HCT116 (cell line): ENCODE measurements around the gene TCF15. TPM values are rescaled to one million over a fixed set of nuclear protein-coding genes. Genes with fewer than 3 reads are reported as not detected.

ENCODE experiments used
- ATAC-seq: fragments of 200-7000 bp; cut with Tn5 transposase; 2 replicates; pipeline ENCODE4 v1.9.1; 2020; ENCODE audit warnings: mild to moderate bottlenecking, moderate library complexity
- BruUV-seq: library from RNA; stranded (reverse); fragments of 400-500 nt; replicated peaks from 2 replicates; lab custom pipeline; 2021; lab: Mats Ljungman, UMichigan
- CTCF ChIA-PET: fragments of 300-600 bp; sonication (Branson Sonifier 250); formaldehyde crosslinking; loops from one replicate; lab custom pipeline; 2021; ENCODE audit warnings: antibody characterized with exemption; lab: Charles Lee
- POLR2A ChIA-PET: fragments of 300-600, 350-600 bp; sonication (Branson Sonifier 250); formaldehyde crosslinking; loops from one replicate; lab custom pipeline; 2021; ENCODE audit warnings: antibody characterized with exemption; lab: Charles Lee
- RAD21 ChIA-PET, 2 experiments: fragments of 300-600 bp; sonication (Branson Sonifier 250); formaldehyde crosslinking; loops; one replicate each; lab custom pipeline; 2023; ENCODE audit warnings: low total read pairs in 2 of 2; ENCODE audit not compliant: uncharacterized antibody in 2 of 2, unreplicated experiment in 2 of 2, low non-redundant PET in 1 of 2; lab: Charles Lee
- DNase-seq: peaks from one replicate; pipeline ENCODE4 v3.0.0-alpha.2; 2010; ENCODE audit warnings: low read depth, low spot score
- H2AFZ ChIP-seq: fragments of 200-600 bp; shearing (Covaris generic), sonication (generic); 2 replicates; pipeline ENCODE4 v1.6.1; 2017; ENCODE audit warnings: low read depth, mixed run types, mixed read lengths, antibody characterized with exemption, low read length; ENCODE audit not compliant: poor library complexity, severe bottlenecking
- H3K27ac ChIP-seq: 2 replicates; pipeline ENCODE4 v1.5.1; 2012; ENCODE audit warnings: low read depth, low read length
- H3K27me3 ChIP-seq: fragments of 200-600 bp; sonication (generic); 2 replicates; pipeline ENCODE4 v1.6.1; 2016; ENCODE audit warnings: mixed run types, low read length, mixed read lengths; ENCODE audit not compliant: insufficient read depth
- H3K36me3 ChIP-seq, 2 experiments: fragments of 200-500 bp in 1 of 2; fragments of 200-600 bp in 1 of 2; sonication (Bioruptor generic) in 1 of 2; sonication (generic) in 1 of 2; 2 replicates each; pipeline versions ENCODE4 v1.5.1 to v1.6.1; 2014 to 2016; ENCODE audit warnings: low read length in 2 of 2, inconsistent platforms in 1 of 2, mixed read lengths in 1 of 2, mixed run types in 1 of 2; ENCODE audit not compliant: insufficient read depth in 2 of 2, control insufficient read depth in 1 of 2
- H3K4me1 ChIP-seq, 2 experiments: fragments of 200-600 bp in 1 of 2; sonication (generic) in 1 of 2; 2 replicates each; pipeline versions ENCODE4 v1.5.1 to v1.6.1; 2012 to 2017; ENCODE audit warnings: low read length in 2 of 2, inconsistent platforms in 1 of 2, mild to moderate bottlenecking in 1 of 2, mixed read lengths in 1 of 2, mixed run types in 1 of 2, moderate library complexity in 1 of 2; ENCODE audit not compliant: insufficient read depth in 2 of 2, control insufficient read depth in 1 of 2
- H3K4me2 ChIP-seq: fragments of 200-600 bp; sonication (generic); 2 replicates; pipeline ENCODE4 v1.6.1; 2017; ENCODE audit warnings: mixed run types, low read length, mixed read lengths
- H3K4me3 ChIP-seq, 2 experiments: fragments of 200-600 bp in 1 of 2; sonication (generic) in 1 of 2; replicated peaks in 1 of 2; 2 replicates each; pipeline ENCODE4 v1.5.1; 2011 to 2016; ENCODE audit warnings: low read length in 2 of 2, control low read depth in 1 of 2, low read depth in 1 of 2, mild to moderate bottlenecking in 1 of 2, mixed read lengths in 1 of 2, mixed run types in 1 of 2
- H3K79me2 ChIP-seq: fragments of 200-600 bp; sonication (generic); 2 replicates; pipeline ENCODE4 v1.6.1; 2017; ENCODE audit warnings: mild to moderate bottlenecking, mixed run types, low read length, moderate library complexity, mixed read lengths; ENCODE audit not compliant: insufficient read depth
- H3K9ac ChIP-seq: fragments of 200-600 bp; sonication (generic); 2 replicates; pipeline ENCODE4 v1.6.1; 2016; ENCODE audit warnings: low read length, mixed read lengths
- H3K9me2 ChIP-seq: fragments of 200-600 bp; sonication (generic), shearing (Covaris generic); 2 replicates; pipeline ENCODE4 v1.6.1; 2017; ENCODE audit warnings: mixed run types, mild to moderate bottlenecking, moderate library complexity; ENCODE audit not compliant: insufficient read depth
- H3K9me3 ChIP-seq, 2 experiments: fragments of 200-500 bp in 1 of 2; fragments of 200-600 bp in 1 of 2; sonication (Bioruptor generic) in 1 of 2; sonication (generic) in 1 of 2; 2 replicates each; pipeline ENCODE4 v1.6.1; 2014 to 2017; ENCODE audit warnings: low read length in 2 of 2, mixed read lengths in 2 of 2, inconsistent platforms in 1 of 2, low read depth in 1 of 2, mild to moderate bottlenecking in 1 of 2, mixed run types in 1 of 2, moderate library complexity in 1 of 2; ENCODE audit not compliant: control insufficient read depth in 1 of 2, insufficient read depth in 1 of 2
- H4K20me1 ChIP-seq: fragments of 200-600 bp; sonication (generic), shearing (Covaris generic); 2 replicates; pipeline ENCODE4 v1.6.1; 2017; ENCODE audit warnings: mixed run types, mild to moderate bottlenecking, moderate library complexity; ENCODE audit not compliant: insufficient read depth
- ATF3 ChIP-seq: IDR thresholded peaks from 2 replicates; pipeline ENCODE4 v1.6.1; 2012
- CBX3 ChIP-seq: IDR thresholded peaks from 2 replicates; pipeline ENCODE4 v1.6.1; 2012; ENCODE audit warnings: low read depth
- CEBPB ChIP-seq: IDR thresholded peaks from 2 replicates; pipeline ENCODE4 v1.6.1; 2012; ENCODE audit warnings: low read depth
- EGR1 ChIP-seq: IDR thresholded peaks from 2 replicates; pipeline ENCODE4 v1.6.1; 2012; ENCODE audit warnings: low read depth
- EZH2 ChIP-seq: fragments of 200-600 bp; sonication (generic); IDR thresholded peaks from 2 replicates; pipeline ENCODE4 v1.6.1; 2017; ENCODE audit warnings: antibody characterized with exemption, mixed run types
- EZH2phosphoT487 ChIP-seq: fragments of 200-600 bp; IDR thresholded peaks from 2 replicates; pipeline ENCODE4 v1.6.1; 2018; ENCODE audit warnings: antibody characterized with exemption, borderline replicate concordance
- FOSL1 ChIP-seq: IDR thresholded peaks from 2 replicates; pipeline ENCODE4 v1.6.1; 2012; ENCODE audit warnings: low read depth
- MAX ChIP-seq: IDR thresholded peaks from 2 replicates; pipeline ENCODE4 v1.6.1; 2012
- POLR2A ChIP-seq: IDR thresholded peaks from 2 replicates; pipeline ENCODE4 v1.7.0; 2011; ENCODE audit warnings: borderline replicate concordance; ENCODE audit not compliant: insufficient read depth, insufficient read length; ENCODE audit errors: extremely low read depth
- POLR2AphosphoS5 ChIP-seq: IDR thresholded peaks from 2 replicates; pipeline ENCODE4 v1.6.1; 2011; ENCODE audit warnings: mild to moderate bottlenecking, low read depth, low read length, moderate library complexity
- SP1 ChIP-seq: IDR thresholded peaks from 2 replicates; pipeline ENCODE4 v1.6.1; 2012; ENCODE audit warnings: low read depth
- SRF ChIP-seq: IDR thresholded peaks from 2 replicates; pipeline ENCODE4 v1.6.1; 2012; ENCODE audit warnings: low read depth
- TCF7L2 ChIP-seq: IDR thresholded peaks from 2 replicates; pipeline ENCODE4 v1.7.0; 2011; ENCODE audit warnings: borderline replicate concordance, inconsistent platforms; ENCODE audit not compliant: insufficient read depth, insufficient read length; ENCODE audit errors: extremely low read depth
- YY1 ChIP-seq: IDR thresholded peaks from 2 replicates; pipeline ENCODE4 v1.6.1; 2011; ENCODE audit warnings: low read length, low read depth, moderate library complexity, mild to moderate bottlenecking; ENCODE audit not compliant: insufficient replicate concordance; ENCODE audit errors: extremely low read depth
- ZBTB33 ChIP-seq: IDR thresholded peaks from 2 replicates; pipeline ENCODE4 v1.6.1; 2011; ENCODE audit warnings: mild to moderate bottlenecking, low read length, moderate library complexity; ENCODE audit not compliant: insufficient replicate concordance; ENCODE audit errors: extremely low read depth
- ZFX ChIP-seq: fragments of 450-650 bp; IDR thresholded peaks from 2 replicates; pipeline ENCODE4 v1.6.1; 2017
- intact Hi-C: fragments of 100-400 bp; cut with micrococcal nuclease; formaldehyde crosslinking; loops from 2 replicates; pipeline ENCODE4 v1.10.0; 2022
- total RNA-seq: library from RNA; stranded (reverse); gene quantifications from one replicate; pipeline ENCODE4 v1.2.1, GENCODE V29; 2021; ENCODE audit not compliant: unreplicated experiment
- TF ChIP-seq, protein P1 (sequence below), 3 experiments: fragments of 200-600 bp in 1 of 3; sonication (generic) in 1 of 3; IDR thresholded peaks in 2 of 3; conservative IDR thresholded peaks in 1 of 3; 2 replicates each; pipeline ENCODE4 v1.5.1; 2012 to 2017; ENCODE audit warnings: low read depth in 2 of 3, low read length in 2 of 3, antibody characterized with exemption in 1 of 3, borderline replicate concordance in 1 of 3, control low read depth in 1 of 3, mild to moderate bottlenecking in 1 of 3, mixed read lengths in 1 of 3, mixed run types in 1 of 3, moderate library complexity in 1 of 3; ENCODE audit not compliant: insufficient read depth in 1 of 3
- TF ChIP-seq, protein P2 (sequence below): IDR thresholded peaks from 2 replicates; pipeline ENCODE4 v1.6.1; 2012; ENCODE audit warnings: low read depth

The TCF15 gene
- total RNA-seq, 1 experiment from 2014 or later, result not detected

GRCh38 chr20:600141-600540 lies 10.0 kb downstream of the TCF15 start:
- no peaks in the 10 kb centered on the region for H3K36me3 ChIP-seq
- ATAC-seq, result no peak
- no peak overlapping the region for H3K4me3 ChIP-seq
- H2AFZ ChIP-seq, result no peak overlapping the region
- H3K4me2 ChIP-seq, result no peak overlapping the region
- no peaks in the 10 kb centered on the region for H4K20me1 ChIP-seq
- ChIA-PET RAD21 (no interaction called here), POLR2A (no interaction called here), CTCF (interaction anchor here (1.0 kb wide), 1 partner anchor 38 kb away, joined by 3 read pairs; no protein-coding TSS in a partner anchor)
- H3K27me3 ChIP-seq, result no peaks in the 10 kb centered on the region
- no peak for DNase-seq
- peaks cover 0 to under 1% of the 10 kb centered on the region in 2 experiments; a peak in 1 of 4 replicates for H3K4me1 ChIP-seq
- no TSS peak for BruUV-seq
- H3K9me2 ChIP-seq, result no peaks in the 10 kb centered on the region
- H3K9me3 ChIP-seq, result no peaks in the 10 kb centered on the region
- no peaks in the 10 kb centered on the region for H3K79me2 ChIP-seq
- intact Hi-C loops, result no loop called here
- H3K27ac ChIP-seq, result no peak overlapping the region
- TF ChIP-seq FOSL1, result no peak
- TF ChIP-seq YY1, result no peak
- no peak for TF ChIP-seq EZH2phosphoT487
- no peak for TF ChIP-seq ZBTB33
- no peak for TF ChIP-seq SP1
- no peak for TF ChIP-seq POLR2A
- TF ChIP-seq, protein P1, sequence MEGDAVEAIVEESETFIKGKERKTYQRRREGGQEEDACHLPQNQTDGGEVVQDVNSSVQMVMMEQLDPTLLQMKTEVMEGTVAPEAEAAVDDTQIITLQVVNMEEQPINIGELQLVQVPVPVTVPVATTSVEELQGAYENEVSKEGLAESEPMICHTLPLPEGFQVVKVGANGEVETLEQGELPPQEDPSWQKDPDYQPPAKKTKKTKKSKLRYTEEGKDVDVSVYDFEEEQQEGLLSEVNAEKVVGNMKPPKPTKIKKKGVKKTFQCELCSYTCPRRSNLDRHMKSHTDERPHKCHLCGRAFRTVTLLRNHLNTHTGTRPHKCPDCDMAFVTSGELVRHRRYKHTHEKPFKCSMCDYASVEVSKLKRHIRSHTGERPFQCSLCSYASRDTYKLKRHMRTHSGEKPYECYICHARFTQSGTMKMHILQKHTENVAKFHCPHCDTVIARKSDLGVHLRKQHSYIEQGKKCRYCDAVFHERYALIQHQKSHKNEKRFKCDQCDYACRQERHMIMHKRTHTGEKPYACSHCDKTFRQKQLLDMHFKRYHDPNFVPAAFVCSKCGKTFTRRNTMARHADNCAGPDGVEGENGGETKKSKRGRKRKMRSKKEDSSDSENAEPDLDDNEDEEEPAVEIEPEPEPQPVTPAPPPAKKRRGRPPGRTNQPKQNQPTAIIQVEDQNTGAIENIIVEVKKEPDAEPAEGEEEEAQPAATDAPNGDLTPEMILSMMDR (IDR thresholded peaks at IDR 0.05 in 2 of 3, conservative IDR thresholded peaks at IDR 0.05 in 1 of 3; ENCODE audit: borderline replicate concordance in 1 of 3, insufficient read depth in 1 of 3, low read depth in 2 of 3, low read length in 2 of 3), result no peak
- no peak for TF ChIP-seq MAX
- no peak for TF ChIP-seq POLR2AphosphoS5
- no peak for TF ChIP-seq ZFX
- no peak for TF ChIP-seq SRF
- no peak for TF ChIP-seq CEBPB
- no peak for TF ChIP-seq ATF3
- TF ChIP-seq, protein P2, sequence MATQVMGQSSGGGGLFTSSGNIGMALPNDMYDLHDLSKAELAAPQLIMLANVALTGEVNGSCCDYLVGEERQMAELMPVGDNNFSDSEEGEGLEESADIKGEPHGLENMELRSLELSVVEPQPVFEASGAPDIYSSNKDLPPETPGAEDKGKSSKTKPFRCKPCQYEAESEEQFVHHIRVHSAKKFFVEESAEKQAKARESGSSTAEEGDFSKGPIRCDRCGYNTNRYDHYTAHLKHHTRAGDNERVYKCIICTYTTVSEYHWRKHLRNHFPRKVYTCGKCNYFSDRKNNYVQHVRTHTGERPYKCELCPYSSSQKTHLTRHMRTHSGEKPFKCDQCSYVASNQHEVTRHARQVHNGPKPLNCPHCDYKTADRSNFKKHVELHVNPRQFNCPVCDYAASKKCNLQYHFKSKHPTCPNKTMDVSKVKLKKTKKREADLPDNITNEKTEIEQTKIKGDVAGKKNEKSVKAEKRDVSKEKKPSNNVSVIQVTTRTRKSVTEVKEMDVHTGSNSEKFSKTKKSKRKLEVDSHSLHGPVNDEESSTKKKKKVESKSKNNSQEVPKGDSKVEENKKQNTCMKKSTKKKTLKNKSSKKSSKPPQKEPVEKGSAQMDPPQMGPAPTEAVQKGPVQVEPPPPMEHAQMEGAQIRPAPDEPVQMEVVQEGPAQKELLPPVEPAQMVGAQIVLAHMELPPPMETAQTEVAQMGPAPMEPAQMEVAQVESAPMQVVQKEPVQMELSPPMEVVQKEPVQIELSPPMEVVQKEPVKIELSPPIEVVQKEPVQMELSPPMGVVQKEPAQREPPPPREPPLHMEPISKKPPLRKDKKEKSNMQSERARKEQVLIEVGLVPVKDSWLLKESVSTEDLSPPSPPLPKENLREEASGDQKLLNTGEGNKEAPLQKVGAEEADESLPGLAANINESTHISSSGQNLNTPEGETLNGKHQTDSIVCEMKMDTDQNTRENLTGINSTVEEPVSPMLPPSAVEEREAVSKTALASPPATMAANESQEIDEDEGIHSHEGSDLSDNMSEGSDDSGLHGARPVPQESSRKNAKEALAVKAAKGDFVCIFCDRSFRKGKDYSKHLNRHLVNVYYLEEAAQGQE, result no peak
- no peak for TF ChIP-seq CBX3
- TF ChIP-seq EZH2, result no peak
- TF ChIP-seq TCF7L2, result no peak
- TF ChIP-seq EGR1, result no peak
- H3K9ac ChIP-seq, result no peak overlapping the region
